ENCODE results near the gene HTR1D.
"Not testable (repeated sequence)": the region's sequence is repeated elsewhere in the genome, so short reads cannot be mapped to it uniquely, and the experiment has no call there.

DNA sequence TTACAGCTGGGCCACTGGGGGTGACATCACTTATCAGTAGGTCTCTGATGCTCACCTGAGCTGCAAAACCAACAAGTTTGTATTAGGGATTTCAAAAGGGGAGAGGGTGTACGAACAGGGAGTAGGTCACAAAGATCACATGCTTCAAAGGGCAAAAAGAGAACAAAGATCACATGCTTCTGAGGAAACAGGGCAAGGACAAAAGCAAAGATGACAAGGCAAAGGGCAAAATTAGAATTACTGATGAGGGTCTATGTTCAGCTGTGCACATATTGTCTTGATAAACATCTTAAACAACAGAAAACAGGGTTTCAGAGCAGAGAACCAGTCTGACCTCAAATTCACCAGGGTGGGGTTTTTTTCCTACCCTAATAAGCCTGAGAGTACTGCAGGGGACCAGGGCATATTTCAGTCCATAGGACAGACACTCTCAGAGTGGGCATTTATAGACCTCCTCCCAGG is 6.2 kb upstream of the HTR1D start:
- TF ChIP-seq, protein P1, sequence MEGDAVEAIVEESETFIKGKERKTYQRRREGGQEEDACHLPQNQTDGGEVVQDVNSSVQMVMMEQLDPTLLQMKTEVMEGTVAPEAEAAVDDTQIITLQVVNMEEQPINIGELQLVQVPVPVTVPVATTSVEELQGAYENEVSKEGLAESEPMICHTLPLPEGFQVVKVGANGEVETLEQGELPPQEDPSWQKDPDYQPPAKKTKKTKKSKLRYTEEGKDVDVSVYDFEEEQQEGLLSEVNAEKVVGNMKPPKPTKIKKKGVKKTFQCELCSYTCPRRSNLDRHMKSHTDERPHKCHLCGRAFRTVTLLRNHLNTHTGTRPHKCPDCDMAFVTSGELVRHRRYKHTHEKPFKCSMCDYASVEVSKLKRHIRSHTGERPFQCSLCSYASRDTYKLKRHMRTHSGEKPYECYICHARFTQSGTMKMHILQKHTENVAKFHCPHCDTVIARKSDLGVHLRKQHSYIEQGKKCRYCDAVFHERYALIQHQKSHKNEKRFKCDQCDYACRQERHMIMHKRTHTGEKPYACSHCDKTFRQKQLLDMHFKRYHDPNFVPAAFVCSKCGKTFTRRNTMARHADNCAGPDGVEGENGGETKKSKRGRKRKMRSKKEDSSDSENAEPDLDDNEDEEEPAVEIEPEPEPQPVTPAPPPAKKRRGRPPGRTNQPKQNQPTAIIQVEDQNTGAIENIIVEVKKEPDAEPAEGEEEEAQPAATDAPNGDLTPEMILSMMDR (optimal IDR thresholded peaks at IDR 0.05 in 1 of 3, IDR thresholded peaks at IDR 0.05 in 1 of 3, conservative IDR thresholded peaks at IDR 0.05 in 1 of 3; ENCODE audit: extremely low read depth in 1 of 3, insufficient read depth in 2 of 3, low read length in 3 of 3) = not testable (repeated sequence)
- TF ChIP-seq EZH2 (IDR thresholded peaks at IDR 0.05; ENCODE audit: low read length) = not testable (repeated sequence)

Data from keratinocyte (primary cell).